B cell (primary cell): ENCODE results near the gene C5orf34. TPM values are rescaled to one million over a fixed set of nuclear protein-coding genes. Genes with fewer than 3 reads are reported as not detected.
"Not testable (repeated sequence)": the region's sequence is repeated elsewhere in the genome, so short reads cannot be mapped to it uniquely, and the experiment has no call there.

Experiments
- ATAC-seq: fragments of 200-7000 bp; cut with Tn5 transposase; one replicate; pipeline ENCODE4 v1.10.0; 2021; ENCODE audit warnings: low read depth, mild to moderate bottlenecking, moderate number of reproducible peaks, moderate library complexity
- CTCF ChIA-PET: fragments of 350-600 bp; sonication (Branson Sonifier 250); formaldehyde crosslinking; loops from one replicate; lab custom pipeline; 2021; ENCODE audit warnings: antibody characterized with exemption, inconsistent platforms; lab: Charles Lee
- POLR2A ChIA-PET: fragments of 350-600 bp; sonication (Branson Sonifier 250); formaldehyde crosslinking; loops from one replicate; lab custom pipeline; 2021; ENCODE audit warnings: antibody characterized with exemption; lab: Charles Lee
- DNase-seq: peaks from one replicate; pipeline ENCODE4 v3.0.0; 2013
- H2AFZ ChIP-seq: 2 replicates; pipeline ENCODE4 v1.6.1; 2012; ENCODE audit warnings: mild to moderate bottlenecking, low read depth, low read length; ENCODE audit not compliant: insufficient read depth, poor library complexity, severe bottlenecking
- H3K27ac ChIP-seq, 2 donors: 1 replicate in 1 of 2; 2 replicates in 1 of 2; pipeline ENCODE4 v1.5.1; 2012 to 2013; ENCODE audit warnings: low read length in 2 of 2, mild to moderate bottlenecking in 2 of 2, moderate library complexity in 1 of 2
- H3K27me3 ChIP-seq, 4 experiments: fragments of 200-600 bp in 1 of 4; sonication (generic) in 1 of 4; replicated peaks in 1 of 4; 1 replicate in 2 of 4; 2 replicates in 2 of 4; pipeline versions ENCODE4 v1.6.1 to v1.7.0; 2013 to 2016; ENCODE audit warnings: low read length in 3 of 4, mild to moderate bottlenecking in 2 of 4, mixed read lengths in 1 of 4, moderate library complexity in 1 of 4; ENCODE audit not compliant: insufficient read depth in 4 of 4, control insufficient read depth in 3 of 4; ENCODE audit errors: control extremely low read depth in 1 of 4
- H3K36me3 ChIP-seq, 2 experiments: replicated peaks in 1 of 2; 1 replicate in 1 of 2; 2 replicates in 1 of 2; pipeline versions ENCODE4 v1.6.1 to v1.7.1; 2013; ENCODE audit warnings: low read length in 1 of 2; ENCODE audit not compliant: insufficient read depth in 2 of 2, control insufficient read depth in 1 of 2; ENCODE audit errors: control extremely low read depth in 1 of 2, extremely low read depth in 1 of 2
- H3K4me1 ChIP-seq, 2 donors: fragments of 200-600 bp in 1 of 2; sonication (generic) in 1 of 2; 1 replicate in 1 of 2; 2 replicates in 1 of 2; pipeline versions ENCODE4 v1.5.1 to v1.6.1; 2013 to 2017; ENCODE audit warnings: low read length in 2 of 2; ENCODE audit not compliant: control insufficient read depth in 2 of 2, insufficient read depth in 2 of 2
- H3K4me2 ChIP-seq: replicated peaks from 2 replicates; pipeline ENCODE3; 2012; ENCODE audit warnings: mild to moderate bottlenecking, low read depth, low read length; ENCODE audit not compliant: poor library complexity, severe bottlenecking
- H3K4me3 ChIP-seq, 5 experiments: fragments of 200-600 bp in 1 of 5; sonication (generic) in 1 of 5; 1 replicate in 3 of 5; 2 replicates in 2 of 5; pipeline versions ENCODE4 v1.5.1 to v1.7.0; 2011 to 2016; ENCODE audit warnings: low read length in 4 of 5, mild to moderate bottlenecking in 4 of 5, low read depth in 2 of 5, control low read depth in 1 of 5, moderate library complexity in 1 of 5; ENCODE audit not compliant: insufficient read depth in 1 of 5; ENCODE audit errors: control extremely low read depth in 1 of 5, extremely low read depth in 1 of 5
- H3K79me2 ChIP-seq: fragments of 200-600 bp; sonication (generic); one replicate; pipeline ENCODE4 v1.6.0; 2016; ENCODE audit warnings: low read length; ENCODE audit not compliant: control insufficient read depth, insufficient read depth
- H3K9ac ChIP-seq: fragments of 200-600 bp; sonication (generic); 2 replicates; pipeline ENCODE4 v1.6.1; 2017; ENCODE audit warnings: mild to moderate bottlenecking, low read length, moderate library complexity
- H3K9me3 ChIP-seq, 3 donors: one replicate each; pipeline versions ENCODE4 v1.6.1 to v1.7.1; 2013; ENCODE audit warnings: low read length in 2 of 3; ENCODE audit not compliant: control insufficient read depth in 2 of 3, insufficient read depth in 1 of 3; ENCODE audit errors: control extremely low read depth in 1 of 3
- H4K20me1 ChIP-seq: 2 replicates; pipeline ENCODE4 v1.6.0; 2012; ENCODE audit warnings: mild to moderate bottlenecking, low read length; ENCODE audit not compliant: insufficient read depth, control insufficient read depth, poor library complexity, severe bottlenecking
- H3K27ac Mint-ChIP-seq: one replicate; pipeline ENCODE4 v1.8.0; 2021; ENCODE audit warnings: mixed read lengths
- H3K27me3 Mint-ChIP-seq: one replicate; pipeline ENCODE4 v1.8.0; 2021; ENCODE audit warnings: mixed read lengths
- H3K4me1 Mint-ChIP-seq: one replicate; pipeline ENCODE4 v1.8.0; 2021; ENCODE audit warnings: mixed read lengths
- H3K4me3 Mint-ChIP-seq: one replicate; pipeline ENCODE4 v1.8.0; 2021; ENCODE audit warnings: mixed read lengths
- H3K9me3 Mint-ChIP-seq: one replicate; pipeline ENCODE4 v1.8.0; 2022; ENCODE audit warnings: mixed read lengths; ENCODE audit not compliant: insufficient read depth
- CTCF ChIP-seq: fragments of 200-600 bp; IDR thresholded peaks from one replicate; pipeline ENCODE4 v1.8.0; 2022; ENCODE audit warnings: antibody characterized with exemption, mild to moderate bottlenecking
- EZH2 ChIP-seq: IDR thresholded peaks from 2 replicates; pipeline ENCODE4 v1.6.1; 2012; ENCODE audit warnings: borderline replicate concordance, low read depth, mild to moderate bottlenecking, moderate library complexity, low read length; ENCODE audit not compliant: insufficient read depth, poor library complexity, severe bottlenecking
- WGBS: methylation state at CpG from one replicate; pipeline ENCODE4 v1.1.5; 2013; ENCODE audit warnings: missing lambda C conversion rate; ENCODE audit not compliant: insufficient coverage; 5-methylcytosine and 5-hydroxymethylcytosine counted together
- intact Hi-C: fragments of 100-400 bp; cut with micrococcal nuclease; formaldehyde crosslinking; loops from one replicate; pipeline ENCODE4 v1.10.0; 2022
- polyA plus RNA-seq: library from polyadenylated mRNA; depleted of rRNA; stranded (reverse); fragments of >200 nt; gene quantifications from 2 replicates; pipeline ENCODE4 v1.2.3, GENCODE V29; 2012
- total RNA-seq, 2 donors: library from RNA; stranded (reverse); fragments of 120-200 nt in 1 of 2; gene quantifications; 1 replicate in 1 of 2; 2 replicates in 1 of 2; pipeline versions ENCODE4 v1.2.3 to v1.2.4, GENCODE V29; 2013 to 2022

The C5orf34 gene
- total and polyA plus RNA-seq, 2 donors (not counting 1 experiment from before 2014, with no cell fraction given), result 2.6 to 5.5 TPM

DNA sequence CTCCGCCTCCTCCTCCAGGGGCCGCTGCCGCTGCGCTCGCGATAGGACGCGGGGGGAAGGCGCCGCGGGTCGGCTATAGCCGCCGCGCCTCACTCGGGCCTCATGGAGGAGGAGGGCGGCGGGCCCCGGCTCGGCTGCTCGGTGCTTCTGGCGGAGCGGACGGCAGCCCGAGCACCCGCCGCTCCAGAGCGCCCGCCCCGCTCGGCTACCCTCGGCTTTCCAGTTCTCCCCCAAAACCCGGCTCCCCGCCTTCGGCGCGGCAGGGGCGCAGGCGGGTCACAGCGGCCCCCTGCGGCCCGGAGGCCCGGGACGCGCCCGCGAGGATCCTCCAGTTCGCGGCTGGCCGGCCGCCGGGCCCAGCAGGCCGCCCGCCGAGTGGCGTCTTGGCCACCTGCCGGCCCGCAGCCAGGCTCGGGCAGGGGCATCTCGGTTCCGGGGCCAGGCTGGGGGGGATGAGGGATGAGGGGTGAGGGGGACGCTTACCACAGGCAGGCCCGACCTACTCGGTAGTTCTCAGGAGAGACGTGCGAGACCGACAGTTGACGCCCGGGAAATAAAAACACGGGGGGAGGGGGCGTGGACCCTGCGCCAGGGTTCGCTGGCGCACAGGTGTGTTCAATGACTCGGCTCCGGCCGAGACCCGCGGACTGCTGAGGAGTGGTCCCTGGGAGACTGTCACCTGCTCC lies 42.1 kb upstream of the C5orf34 start, which contains the start of gene PAIP1:
TSS of gene PAIP1 (minus strand) at position 221 of the 686 bp plus-strand sequence. CDS start 231 bp downstream, outside the sequence.
- Histone ChIP-seq H3K4me3 (peak within 1 kb of the TSS; percentile 66 to 83 (median 79)), H3K27ac (peak within 1 kb of the TSS; percentile 81 to 91), H2AFZ (peak within 1 kb of the TSS; percentile 96), H3K36me3 (peaks cover 2 to 26% of the 10 kb centered on the region in 2 experiments), H3K9me3 (no peaks in the 10 kb centered on the region), H3K27me3 (no peaks in the 10 kb centered on the region), H4K20me1 (peaks cover 20% of the 10 kb centered on the region), H3K79me2 (peaks cover 45% of the 10 kb centered on the region), H3K9ac (peak within 1 kb of the TSS; percentile 90), H3K4me1 (peaks cover 14 to 31% of the 10 kb centered on the region in 2 donors), H3K4me2 (peak within 1 kb of the TSS; percentile 87)
- POLR2A ChIA-PET, result interaction anchor here (0.8 to 2.9 kb wide), 4 partner anchors 46 to 73 kb away, joined by 3 to 18 read pairs (median 11); partner anchors contain the start of genes NNT and TMEM267
- Mint-ChIP-seq H3K27ac (peak within 1 kb of the TSS; percentile 92), H3K9me3 (no peaks in the 10 kb centered on the region), H3K4me1 (peaks cover 16% of the 10 kb centered on the region), H3K27me3 (no peaks in the 10 kb centered on the region), H3K4me3 (peak within 1 kb of the TSS; percentile 93)
- DNase-seq, result peak; percentile 95
- CTCF ChIA-PET, result interaction anchor here (1.0 to 2.8 kb wide), 4 partner anchors 46 to 73 kb away, joined by 3 to 21 read pairs (median 14); partner anchors contain the start of genes NNT and TMEM267
- TF ChIP-seq EZH2, result no peak
- TF ChIP-seq CTCF, result peak; percentile 87
- intact Hi-C loops, result loop anchor here (1.0 to 10.0 kb wide), 11 partner anchors 42 to 1632 kb away; partner anchors contain the start of genes C5orf34, FBXO4, HMGCS1 and NNT
- ATAC-seq, result peak; percentile 73
- under 1% methylated on average over 79 of the region's 79 CpGs for WGBS

GRCh38 chr5:43556607-43556856 lies 41.6 kb upstream of the C5orf34 start:
- H3K9me3 Mint-ChIP-seq, DNase-seq, H3K9me3 ChIP-seq, H3K27me3 Mint-ChIP-seq, H3K27me3 ChIP-seq: not testable (repeated sequence)
- peaks cover 50% of the 10 kb centered on the region for H3K79me2 ChIP-seq
- H3K9ac ChIP-seq, result peak overlapping the region; percentile 90
- Mint-ChIP-seq H3K4me3 (peak overlapping the region; percentile 93), H3K4me1 (peaks cover 16% of the 10 kb centered on the region), H3K27ac (peak overlapping the region; percentile 92)
- WGBS, result under 1% methylated on average over 30 of the region's 30 CpGs
- H3K4me1 ChIP-seq, result peaks cover 14 to 31% of the 10 kb centered on the region in 2 donors
- POLR2A ChIA-PET, result interaction anchor here (1.9 to 2.9 kb wide), 2 partner anchors 46 to 72 kb away, joined by 18 read pairs; partner anchors contain the start of genes NNT and TMEM267
- H4K20me1 ChIP-seq, result peaks cover 25% of the 10 kb centered on the region
- intact Hi-C loops, result loop anchor here (1.0 to 10.0 kb wide), 10 partner anchors 41 to 1632 kb away; partner anchors contain the start of genes C5orf34, FBXO4, HMGCS1 and NNT
- H3K4me3 ChIP-seq, result peak overlapping the region; percentile 66 to 83 (median 79)
- CTCF ChIA-PET, result interaction anchor here (2.8 kb wide), 2 partner anchors 47 to 72 kb away, joined by 20 to 21 read pairs; partner anchors contain the start of genes NNT and TMEM267
- peak overlapping the region; percentile 96 for H2AFZ ChIP-seq
- H3K27ac ChIP-seq, result peak overlapping the region; percentile 81 to 91
- H3K4me2 ChIP-seq, result peak overlapping the region; percentile 87
- H3K36me3 ChIP-seq, result peaks cover 2 to 29% of the 10 kb centered on the region in 2 experiments
- peak; percentile 87 for ATAC-seq
